ENCODE measurements around the gene TIMP1.
"Not testable (repeated sequence)": the region's sequence is repeated elsewhere in the genome, so short reads cannot be mapped to it uniquely, and the experiment has no call there.

The TIMP1 gene

DNA sequence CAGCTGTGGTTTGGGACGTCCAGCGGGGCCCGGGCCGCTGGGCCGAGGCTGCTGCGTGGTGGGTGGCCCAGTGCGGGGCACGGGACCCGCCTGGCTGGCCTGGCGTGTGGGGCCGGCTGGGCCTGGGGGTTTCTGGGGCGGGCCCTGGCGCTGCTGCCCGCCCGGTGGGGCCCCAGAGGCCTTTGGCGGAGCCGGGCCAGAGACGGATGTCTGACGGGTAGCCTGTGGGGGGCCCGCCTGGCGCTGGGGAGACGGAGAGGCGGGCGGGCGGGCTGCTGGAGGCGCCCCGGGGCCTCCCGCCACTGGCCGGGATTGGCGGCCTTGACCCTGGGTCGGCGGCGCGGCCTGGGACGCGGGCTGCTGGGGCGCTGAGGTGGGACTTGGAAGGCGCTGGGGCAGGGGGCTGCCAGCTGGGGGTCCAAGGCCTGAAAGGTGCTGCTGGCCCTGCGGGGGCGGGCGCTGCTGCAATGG, 8.1 kb upstream of the TIMP1 start:
- DNase-seq, result no peak

- no peak for DNase-seq
These were observed 7.5 kb upstream of the TIMP1 start for GRCh38 chrX:47574547-47575301.

- no peak for DNase-seq
These were observed 6.0 kb upstream of the TIMP1 start for GRCh38 chrX:47576021-47576898.

DNA sequence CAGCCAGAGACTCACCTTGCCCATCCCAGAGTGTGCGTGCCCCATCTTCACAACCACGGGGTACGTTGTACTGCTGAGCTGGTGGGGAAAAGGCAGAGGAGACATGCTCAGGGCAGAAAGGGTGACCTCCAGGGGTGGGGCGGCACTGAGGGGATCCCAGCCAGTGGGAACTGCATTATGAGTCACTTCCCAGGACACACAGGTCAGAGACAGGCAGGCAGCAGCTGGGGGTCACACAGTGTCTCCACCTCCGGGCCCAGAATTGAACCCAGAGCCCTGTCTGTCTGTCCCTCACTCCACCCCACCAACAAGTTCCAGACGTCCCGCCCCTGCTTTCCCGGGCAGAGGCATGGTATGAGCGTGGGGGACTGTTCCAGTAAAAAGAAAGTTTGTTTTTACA, 4.8 kb upstream of the TIMP1 start:
- no peak for DNase-seq

DNA sequence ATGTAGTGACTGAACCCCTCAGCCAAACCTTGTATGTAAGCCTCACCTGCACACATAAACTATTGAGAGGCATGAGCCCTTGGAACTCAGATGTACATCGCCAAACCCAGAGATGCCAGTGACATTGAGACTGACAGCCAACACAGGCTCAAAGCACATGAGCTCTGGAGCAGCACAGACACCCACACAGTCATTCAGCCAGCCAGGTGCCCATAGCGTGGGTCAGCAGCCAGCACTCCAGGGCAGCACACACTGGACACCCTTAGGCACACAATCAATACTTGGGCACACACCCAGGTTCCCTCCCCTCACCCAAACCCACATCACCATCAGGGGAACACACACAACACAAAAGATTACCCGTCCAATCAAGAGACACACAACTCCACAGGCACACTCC, 4.3 kb upstream of the TIMP1 start:
- DNase-seq, result no peak

GRCh38 chrX:47578692-47579091, 3.5 kb upstream of the TIMP1 start:
- DNase-seq, result no peak

DNA sequence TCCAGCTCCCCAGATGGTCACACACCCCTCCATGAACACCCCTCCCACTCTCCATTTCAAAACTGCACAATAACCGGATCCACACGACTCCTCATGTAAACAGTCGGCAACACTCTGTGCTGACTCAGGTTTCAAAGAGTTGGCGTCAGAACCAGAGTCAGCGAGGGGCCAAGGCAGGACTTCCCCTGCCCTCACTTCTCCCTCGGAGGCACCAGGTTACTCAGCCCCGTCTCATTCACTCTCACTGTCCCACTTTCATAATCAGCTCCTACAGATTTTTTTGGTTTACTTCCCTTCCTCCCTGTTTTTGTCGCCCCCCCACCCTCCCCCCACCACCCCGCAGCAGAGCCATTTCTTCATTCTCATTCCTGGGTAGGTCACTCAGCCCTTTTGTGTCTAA, 2.7 kb upstream of the TIMP1 start:
- DNase-seq, result no peak

DNA sequence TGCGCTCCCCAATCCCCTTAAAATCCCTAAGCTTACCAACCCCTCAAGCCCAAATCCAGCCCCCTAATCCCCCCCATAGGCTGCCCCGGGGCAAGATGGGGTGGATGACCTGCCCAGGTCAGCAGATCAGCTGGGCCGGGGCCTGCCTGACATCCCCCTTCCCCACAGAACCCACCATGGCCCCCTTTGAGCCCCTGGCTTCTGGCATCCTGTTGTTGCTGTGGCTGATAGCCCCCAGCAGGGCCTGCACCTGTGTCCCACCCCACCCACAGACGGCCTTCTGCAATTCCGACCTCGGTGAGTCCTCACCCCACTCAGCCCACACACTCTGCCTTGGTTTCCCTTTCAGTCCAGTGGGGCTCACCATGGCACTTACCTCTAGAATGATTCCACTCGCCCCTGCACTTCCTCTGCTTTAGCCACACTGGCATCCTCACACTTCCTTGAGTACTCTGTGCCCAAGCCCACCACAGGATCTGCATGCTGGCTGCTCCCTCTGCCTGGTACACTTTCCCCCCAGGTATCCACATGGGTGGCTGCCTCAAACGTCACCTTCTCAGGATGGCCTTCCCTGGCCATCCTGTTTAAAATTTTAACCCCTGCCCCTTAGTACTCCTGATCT, 1.1 kb downstream of the TIMP1 start:
- DNase-seq, result no peak

- no peak for DNase-seq
These were observed 2.5 kb downstream of the TIMP1 start for GRCh38 chrX:47584714-47585113.

GRCh38 chrX:47585273-47585672, 3.0 kb downstream of the TIMP1 start:
- DNase-seq, result no peak

- no peak for DNase-seq
These were observed 4.0 kb downstream of the TIMP1 start for GRCh38 chrX:47586043-47586787.

DNA sequence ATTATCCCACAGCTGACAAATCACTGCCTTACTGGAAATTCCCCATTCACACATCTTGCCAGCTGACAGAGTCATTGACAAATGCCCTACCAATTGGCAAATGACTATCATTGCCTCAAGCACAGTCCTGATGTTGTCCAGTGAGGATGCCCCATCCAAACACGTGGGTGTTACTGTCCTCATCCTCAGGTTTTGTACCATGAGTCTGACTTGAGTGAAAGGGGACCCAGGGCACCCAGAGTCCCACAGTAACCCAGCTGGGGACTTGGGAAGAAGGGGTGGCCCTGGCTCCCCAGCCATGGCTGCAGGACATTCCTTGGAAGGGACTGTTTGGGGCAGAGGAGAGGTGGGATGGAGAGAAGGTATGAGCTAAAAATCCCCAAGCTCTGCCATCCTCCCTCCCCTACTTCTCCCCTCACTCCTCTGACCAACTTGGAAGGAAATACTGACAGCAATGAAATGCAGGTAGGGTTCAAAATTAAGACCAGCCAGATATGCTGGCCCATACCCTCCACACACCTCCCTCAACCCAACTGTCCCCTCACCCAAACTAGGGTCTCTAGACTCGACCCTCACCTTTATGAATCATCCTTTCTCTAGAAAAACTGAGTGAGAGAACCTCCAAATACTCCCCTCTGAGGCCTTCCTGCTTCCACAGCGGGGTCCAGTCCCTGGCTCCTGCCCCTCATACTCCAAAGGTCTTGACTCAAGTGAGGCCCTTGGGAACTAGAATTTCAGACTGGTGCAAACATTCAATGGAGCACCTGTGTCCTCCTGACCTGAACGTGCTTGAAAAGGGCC, 5.1 kb downstream of the TIMP1 start:
- no peak for DNase-seq

GRCh38 chrX:47587906-47588735, 5.9 kb downstream of the TIMP1 start:
- DNase-seq, result no peak

DNA sequence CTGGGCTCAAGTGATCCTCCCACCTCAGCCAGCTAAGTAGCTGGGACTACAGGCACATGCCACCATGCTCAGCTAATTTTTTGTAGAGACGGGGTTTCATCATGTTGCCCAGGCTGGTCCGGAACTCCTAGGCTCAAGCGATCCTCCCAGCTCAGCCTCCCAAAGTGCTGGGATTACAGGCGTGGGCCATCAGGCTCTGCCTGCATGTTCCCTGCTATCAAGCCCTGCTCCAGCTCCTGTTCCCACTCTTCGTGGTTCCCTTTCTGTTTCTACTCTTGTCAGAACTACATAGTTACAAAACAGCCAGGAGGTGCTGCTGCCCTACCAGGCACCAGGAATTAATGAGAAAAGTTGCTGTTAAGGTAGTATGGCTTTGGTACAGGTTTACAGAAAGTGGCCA, 8.7 kb downstream of the TIMP1 start:
- no peak for DNase-seq

DNA sequence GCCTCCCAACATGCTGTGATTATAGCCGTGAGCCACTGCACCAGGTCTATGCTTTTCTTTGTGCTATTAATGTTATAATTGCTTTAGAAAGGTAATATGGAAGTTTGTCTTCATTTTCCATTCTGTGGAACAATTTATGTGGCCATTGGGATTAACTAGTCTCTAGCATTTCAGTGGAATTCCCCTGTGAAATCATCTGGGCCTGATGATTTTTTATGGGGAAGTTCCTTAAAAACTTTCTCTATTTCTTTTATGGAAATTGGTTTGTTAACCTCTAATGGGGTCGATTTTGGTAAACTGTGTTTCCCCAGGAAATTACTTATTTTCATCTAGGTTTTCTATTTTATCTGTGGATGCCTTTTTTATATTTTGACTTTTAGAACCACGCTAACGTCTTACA, 11.3 kb downstream of the TIMP1 start:
- no peak for DNase-seq

DNA sequence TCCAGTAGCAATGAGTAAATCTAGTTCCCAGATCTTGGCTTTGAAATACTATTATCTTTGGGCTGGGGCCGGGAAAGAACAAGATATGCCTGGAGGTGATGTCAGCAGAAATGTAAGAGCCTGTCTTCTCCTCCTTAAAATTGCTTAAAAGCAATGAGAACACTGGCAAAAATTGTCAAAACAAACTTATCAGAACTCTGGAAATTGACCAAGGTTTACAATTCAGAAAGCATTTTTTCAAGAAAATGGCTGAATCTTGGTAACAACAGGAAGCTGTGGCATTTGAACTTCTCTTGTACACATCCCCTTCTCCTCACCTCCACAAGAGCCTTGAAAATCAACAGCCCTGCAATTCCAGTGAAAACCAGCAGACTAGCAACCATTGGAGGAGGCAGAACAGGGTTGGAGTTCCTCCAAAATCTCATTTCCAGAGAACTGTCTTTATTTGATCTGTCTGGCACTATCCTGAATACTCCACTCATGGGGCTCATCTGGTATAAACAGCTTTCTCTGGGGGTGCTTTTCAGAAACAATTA, 13.5 kb downstream of the TIMP1 start:
- no peak for DNase-seq

DNA sequence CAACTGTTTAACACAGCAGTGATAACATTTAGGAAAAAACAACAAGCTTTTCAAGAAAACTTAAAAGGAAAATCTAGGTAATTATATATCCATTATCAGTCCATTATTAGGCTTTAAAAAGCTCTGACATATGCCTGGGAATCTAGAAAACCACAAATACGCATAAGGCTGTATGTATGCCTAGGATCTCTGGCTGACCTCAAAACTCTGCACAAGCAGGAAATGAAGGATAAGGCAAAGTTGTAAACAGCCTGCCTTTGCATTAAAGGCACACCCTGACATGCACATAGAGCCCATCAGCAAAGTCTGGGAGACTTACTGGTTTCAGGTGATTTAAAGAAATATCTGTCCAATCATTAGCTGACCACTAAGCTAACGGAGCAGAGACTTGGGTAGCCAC, 14.0 kb downstream of the TIMP1 start:
- DNase-seq, result no peak

- DNase-seq, result no peak
These were observed 15.0 kb downstream of the TIMP1 start for GRCh38 chrX:47597222-47597621.

DNA sequence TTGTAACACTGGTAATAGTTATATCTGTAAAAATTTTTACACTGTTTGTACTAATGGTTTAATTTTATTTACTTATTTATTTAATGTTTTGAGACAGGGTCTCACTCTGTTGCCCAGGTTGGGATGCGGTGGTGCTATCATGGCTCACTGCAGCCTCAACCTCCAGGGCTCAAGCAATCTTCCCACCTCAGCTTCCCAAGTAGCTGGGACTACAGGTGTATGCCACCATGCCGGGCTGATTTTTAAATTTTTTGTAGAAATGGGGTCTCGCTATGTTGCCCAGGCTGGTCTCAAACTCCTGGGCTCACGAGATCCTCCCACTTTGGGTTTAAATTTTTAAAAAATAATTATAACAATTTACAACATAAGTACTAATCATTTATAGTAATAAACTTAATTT, 20.9 kb downstream of the TIMP1 start:
- DNase-seq, result not testable (repeated sequence)

GRCh38 chrX:47605024-47605423, 22.8 kb downstream of the TIMP1 start:
- peak; percentile 39 to 44 for DNase-seq

DNA sequence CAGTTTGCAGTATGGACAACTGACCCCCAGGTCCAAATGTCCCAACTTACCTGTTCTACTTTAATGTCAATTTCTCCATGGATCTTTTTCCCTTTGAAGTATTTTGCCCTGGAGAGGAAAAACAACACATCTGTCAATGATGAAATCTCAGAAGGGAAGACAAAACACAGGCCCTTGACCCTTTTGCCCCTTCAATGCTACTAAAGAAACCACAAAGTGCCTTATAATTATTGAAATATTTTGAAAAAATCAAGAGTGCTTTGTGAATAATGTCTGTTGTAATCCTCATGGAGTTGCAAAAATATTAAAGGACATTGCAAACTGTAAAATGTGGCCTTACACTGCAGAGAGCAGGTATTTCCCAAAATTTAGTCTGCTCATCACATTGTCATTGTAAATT, 24.9 kb downstream of the TIMP1 start:
- DNase-seq, result no peak
